Natural killer cell treated with Interleukin-12 subunit alpha and Interleukin-12 subunit beta and Interleukin-15 and Interleukin-18, amount 100 ng/mL, for 72 hours (primary cell): ENCODE data around the gene NBEAL2. TPM values are rescaled to one million over a fixed set of nuclear protein-coding genes. Genes with fewer than 3 reads are reported as not detected.
A peak's percentile ranks its signal among the peaks of the same experiment; 100 is the strongest.

Source experiments
- ATAC-seq, 2 donors: fragments of 150-1000 bp; cut with Tn5 transposase in 1 of 2; sonication (Bioruptor Pico), chemical (Tn5 transposase) in 1 of 2; 2 replicates each; pipeline ENCODE4 v1.10.0; 2021
- DNase-seq: peaks from one replicate; pipeline ENCODE4 v3.0.0; 2022; ENCODE audit warnings: low spot score
- H3K27ac Mint-ChIP-seq, 2 donors: 1 replicate in 1 of 2; 2 replicates in 1 of 2; pipeline ENCODE4 v1.8.0; 2022; ENCODE audit warnings: mixed read lengths in 2 of 2, mild to moderate bottlenecking in 1 of 2, moderate library complexity in 1 of 2
- H3K27me3 Mint-ChIP-seq, 2 donors: 1 replicate in 1 of 2; 2 replicates in 1 of 2; pipeline ENCODE4 v1.8.0; 2022; ENCODE audit warnings: mixed read lengths in 2 of 2
- H3K36me3 Mint-ChIP-seq: one replicate; pipeline ENCODE4 v1.8.0; 2022; ENCODE audit warnings: mixed read lengths
- H3K4me1 Mint-ChIP-seq, 2 donors: 1 replicate in 1 of 2; 2 replicates in 1 of 2; pipeline ENCODE4 v1.8.0; 2022; ENCODE audit warnings: low read depth in 2 of 2, mixed read lengths in 2 of 2, mild to moderate bottlenecking in 1 of 2
- H3K4me3 Mint-ChIP-seq: one replicate; pipeline ENCODE4 v1.8.0; 2022; ENCODE audit warnings: mixed read lengths
- H3K9me3 Mint-ChIP-seq: 2 replicates; pipeline ENCODE4 v1.8.0; 2022; ENCODE audit warnings: mixed read lengths
- total RNA-seq, 2 donors: library from RNA; stranded (reverse); gene quantifications; one replicate each; pipeline ENCODE4 v1.2.3, GENCODE V29; 2022

The NBEAL2 gene
- total RNA-seq, 2 donors from 2014 or later = 121 to 255 TPM

- Mint-ChIP-seq H3K4me1 (peaks cover 40 to 43% of the 10 kb centered on the region in 2 donors), H3K4me3 (peak overlapping the region; percentile 85), H3K9me3 (no peaks in the 10 kb centered on the region), H3K36me3 (peaks cover under 1% of the 10 kb centered on the region), H3K27ac (peak overlapping the region in 1 of 2 donors; percentile 89), H3K27me3 (no peaks in the 10 kb centered on the region)
- peak in 1 of 2 donors; percentile 13 for ATAC-seq
- no peak for DNase-seq
Observed at GRCh38 chr3:46979958-46980497, 562 bp downstream of the NBEAL2 start.

DNA sequence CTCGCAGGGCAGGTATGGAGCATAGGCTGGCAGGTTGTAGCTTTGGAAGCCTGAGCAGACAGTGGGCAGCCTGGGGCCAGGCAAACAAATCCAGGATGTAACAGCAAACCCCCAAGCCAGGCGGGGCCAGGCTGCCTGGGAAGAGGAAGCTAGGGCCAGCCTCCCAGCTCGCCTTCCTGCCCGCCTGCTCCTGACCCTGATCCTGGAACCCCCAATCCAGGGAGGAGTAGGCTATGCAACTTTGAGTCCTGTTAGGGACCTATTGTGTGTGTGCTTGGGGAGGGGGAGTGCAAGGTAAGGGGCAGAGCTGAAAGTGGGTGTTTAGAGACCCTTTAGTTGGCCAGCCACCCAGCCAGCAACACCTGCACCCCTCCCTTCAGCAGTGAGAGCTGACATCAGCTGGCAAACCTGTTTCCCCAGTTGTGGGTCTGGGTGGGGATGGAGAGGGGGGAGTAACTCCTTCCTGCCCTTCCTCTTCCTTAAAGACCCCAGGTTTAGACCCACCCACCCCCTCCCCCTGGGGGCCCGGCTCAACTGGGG, 2.5 kb downstream of the NBEAL2 start:
- H3K36me3 Mint-ChIP-seq = no peaks in the 10 kb centered on the region
- peaks cover 47 to 58% of the 10 kb centered on the region in 2 donors for H3K4me1 Mint-ChIP-seq
- no peaks in the 10 kb centered on the region for H3K27me3 Mint-ChIP-seq
- no peaks in the 10 kb centered on the region for H3K9me3 Mint-ChIP-seq
- H3K27ac Mint-ChIP-seq = peak overlapping the region; percentile 80 to 89
- peak overlapping the region; percentile 53 for H3K4me3 Mint-ChIP-seq
- no peak for ATAC-seq
- DNase-seq = no peak

DNA sequence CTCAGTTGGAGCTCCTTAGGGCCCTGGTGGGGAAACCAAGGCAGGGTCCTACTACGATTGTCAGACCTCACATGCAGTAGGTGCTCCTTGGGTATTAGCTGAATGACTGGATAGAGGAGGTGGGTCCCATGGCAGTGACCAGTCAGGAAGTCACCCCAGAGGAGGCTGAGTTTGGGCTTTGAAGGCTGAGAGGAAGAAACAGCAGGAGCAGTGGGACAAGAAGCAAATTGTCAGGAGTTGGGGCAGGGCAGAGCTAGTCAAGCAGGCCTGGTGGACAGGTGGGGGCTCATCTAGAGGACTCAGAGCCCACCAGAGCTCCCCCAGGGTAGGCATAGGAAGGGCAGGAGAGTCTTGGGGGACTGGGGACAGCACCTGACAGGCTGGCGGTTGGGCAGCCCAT, 3.1 kb downstream of the NBEAL2 start:
- ATAC-seq (no peak), DNase-seq (no peak)
- H3K4me3 Mint-ChIP-seq = peak overlapping the region; percentile 36
- H3K4me1 Mint-ChIP-seq = peaks cover 46 to 60% of the 10 kb centered on the region in 2 donors
- no peaks in the 10 kb centered on the region for H3K9me3 Mint-ChIP-seq
- H3K27ac Mint-ChIP-seq = peak overlapping the region; percentile 73 to 89
- H3K27me3 Mint-ChIP-seq = no peaks in the 10 kb centered on the region
- H3K36me3 Mint-ChIP-seq = no peaks in the 10 kb centered on the region

- H3K36me3 Mint-ChIP-seq = no peaks in the 10 kb centered on the region
Observed at GRCh38 chr3:46984591-46985459, 5.4 kb downstream of the NBEAL2 start.

GRCh38 chr3:46985588-46985987, 6.1 kb downstream of the NBEAL2 start:
- Mint-ChIP-seq H3K27me3 (no peaks in the 10 kb centered on the region), H3K27ac (peak overlapping the region; percentile 97), H3K4me3 (no peak overlapping the region), H3K4me1 (peaks cover 66 to 76% of the 10 kb centered on the region in 2 donors), H3K9me3 (no peaks in the 10 kb centered on the region), H3K36me3 (no peaks in the 10 kb centered on the region)
- ATAC-seq (no peak), DNase-seq (no peak)

More at GRCh38 chr3:46984591-46985459, 5.4 kb downstream of the NBEAL2 start:
- Mint-ChIP-seq H3K4me1 (peaks cover 58 to 70% of the 10 kb centered on the region in 2 donors), H3K27me3 (no peaks in the 10 kb centered on the region), H3K4me3 (peak overlapping the region; percentile 34), H3K9me3 (no peaks in the 10 kb centered on the region), H3K27ac (peak overlapping the region; percentile 97)
- DNase-seq = no peak
- ATAC-seq = no peak

GRCh38 chr3:46986055-46986730, 6.7 kb downstream of the NBEAL2 start:
- peak overlapping the region; percentile 83 for H3K4me3 Mint-ChIP-seq
- peaks cover 67 to 72% of the 10 kb centered on the region in 2 donors for H3K4me1 Mint-ChIP-seq
- no peaks in the 10 kb centered on the region for H3K36me3 Mint-ChIP-seq
- H3K9me3 Mint-ChIP-seq = no peaks in the 10 kb centered on the region
- H3K27ac Mint-ChIP-seq = peak overlapping the region; percentile 97
- H3K27me3 Mint-ChIP-seq = no peaks in the 10 kb centered on the region
- DNase-seq = no peak
- no peak for ATAC-seq

DNA sequence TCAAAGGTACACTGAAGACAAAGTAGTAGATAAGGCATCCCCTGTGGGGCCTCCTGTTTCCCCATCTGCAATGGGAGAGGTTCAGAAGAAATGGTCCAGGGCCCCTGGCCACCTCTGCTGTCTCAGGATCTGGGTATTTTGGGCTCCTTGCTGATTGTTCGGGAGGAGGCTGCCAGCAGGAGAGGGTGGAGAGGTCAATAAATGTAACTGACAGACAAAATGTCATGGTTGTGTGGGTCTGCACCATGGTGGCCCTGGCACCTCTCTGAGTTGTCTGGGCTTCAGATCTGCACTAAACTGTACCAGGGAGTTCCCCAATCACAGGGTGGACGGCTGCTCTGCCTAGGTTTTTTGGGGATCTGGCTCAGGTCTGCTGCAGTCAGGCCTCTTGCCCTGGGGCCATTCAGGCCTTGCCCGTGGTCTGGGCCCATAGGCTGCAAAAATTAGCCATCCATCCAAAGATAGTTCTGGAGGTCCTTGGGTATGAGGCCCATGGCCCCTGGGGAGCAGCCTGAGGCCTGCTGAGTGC, 7.4 kb downstream of the NBEAL2 start:
- H3K27me3 Mint-ChIP-seq = no peaks in the 10 kb centered on the region
- peaks cover 67% of the 10 kb centered on the region in 2 donors for H3K4me1 Mint-ChIP-seq
- ATAC-seq = no peak
- DNase-seq = no peak
- H3K4me3 Mint-ChIP-seq = peak overlapping the region; percentile 83
- H3K36me3 Mint-ChIP-seq = no peaks in the 10 kb centered on the region
- H3K9me3 Mint-ChIP-seq = no peaks in the 10 kb centered on the region
- peak overlapping the region; percentile 97 for H3K27ac Mint-ChIP-seq

GRCh38 chr3:46987319-46987742, 7.9 kb downstream of the NBEAL2 start:
- Mint-ChIP-seq H3K36me3 (no peaks in the 10 kb centered on the region), H3K27me3 (no peaks in the 10 kb centered on the region), H3K4me1 (peaks cover 65 to 66% of the 10 kb centered on the region in 2 donors), H3K27ac (peak overlapping the region; percentile 97), H3K4me3 (peak overlapping the region; percentile 83), H3K9me3 (no peaks in the 10 kb centered on the region)
- ATAC-seq = peak in 1 of 2 donors; percentile 14
- no peak for DNase-seq

GRCh38 chr3:46987743-46988401, 8.4 kb downstream of the NBEAL2 start:
- no peaks in the 10 kb centered on the region for H3K27me3 Mint-ChIP-seq
- peak overlapping the region; percentile 97 for H3K27ac Mint-ChIP-seq
- H3K4me3 Mint-ChIP-seq = peak overlapping the region; percentile 83
- DNase-seq (peak; percentile 95), ATAC-seq (peak; percentile 96 to 98)
- no peaks in the 10 kb centered on the region for H3K9me3 Mint-ChIP-seq
- H3K36me3 Mint-ChIP-seq = no peaks in the 10 kb centered on the region
- H3K4me1 Mint-ChIP-seq = peaks cover 61% of the 10 kb centered on the region in 2 donors

- Mint-ChIP-seq H3K27me3 (no peaks in the 10 kb centered on the region), H3K4me1 (peaks cover 58 to 59% of the 10 kb centered on the region in 2 donors), H3K27ac (peak overlapping the region; percentile 97), H3K36me3 (no peaks in the 10 kb centered on the region), H3K4me3 (peak overlapping the region; percentile 83), H3K9me3 (no peaks in the 10 kb centered on the region)
- ATAC-seq (no peak), DNase-seq (no peak)
Observed at GRCh38 chr3:46988616-46989015, 9.2 kb downstream of the NBEAL2 start.

DNA sequence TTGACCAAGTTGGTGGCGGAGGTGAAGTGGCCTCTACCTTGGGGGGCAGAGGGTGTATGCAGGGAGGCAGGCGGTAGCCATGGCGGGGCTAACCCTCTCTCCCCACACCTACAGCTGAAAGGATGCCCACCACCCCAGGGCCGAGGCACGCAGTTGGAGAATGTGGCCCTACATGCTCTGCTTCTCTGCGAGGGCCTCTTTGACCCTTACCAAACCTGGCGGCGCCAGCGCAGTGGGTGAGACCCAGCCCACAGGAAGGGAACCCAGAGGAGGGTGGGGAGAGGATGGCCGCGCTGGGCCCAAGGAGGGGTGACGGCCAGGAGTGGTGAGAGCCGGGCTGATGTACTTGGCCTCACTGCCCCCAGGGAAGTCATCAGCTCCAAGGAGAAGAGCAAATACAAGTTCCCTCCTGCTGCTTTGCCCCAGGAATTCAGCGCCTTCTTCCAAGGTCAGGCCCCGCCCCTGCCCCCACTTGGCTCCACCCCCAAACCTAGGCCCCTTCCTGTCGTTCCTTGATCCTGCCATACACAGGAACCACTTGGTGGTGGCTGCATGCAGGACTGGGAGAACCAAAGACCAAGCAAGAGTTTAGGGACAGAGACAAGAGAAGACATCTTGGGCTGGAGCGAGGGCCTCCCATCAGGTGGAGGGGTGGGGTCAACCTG, 9.8 kb downstream of the NBEAL2 start:
- ATAC-seq = no peak
- no peaks in the 10 kb centered on the region for H3K9me3 Mint-ChIP-seq
- no peak for DNase-seq
- H3K4me1 Mint-ChIP-seq = peaks cover 54 to 57% of the 10 kb centered on the region in 2 donors
- no peaks in the 10 kb centered on the region for H3K27me3 Mint-ChIP-seq
- peak overlapping the region; percentile 97 for H3K27ac Mint-ChIP-seq
- H3K4me3 Mint-ChIP-seq = peak overlapping the region; percentile 83
- no peaks in the 10 kb centered on the region for H3K36me3 Mint-ChIP-seq

- Mint-ChIP-seq H3K27me3 (no peaks in the 10 kb centered on the region), H3K9me3 (no peaks in the 10 kb centered on the region), H3K4me3 (peak overlapping the region; percentile 83), H3K27ac (peak overlapping the region; percentile 97), H3K36me3 (no peaks in the 10 kb centered on the region), H3K4me1 (peaks cover 45% of the 10 kb centered on the region in 2 donors)
- DNase-seq = no peak
- ATAC-seq = no peak
Observed at GRCh38 chr3:46990573-46991374, 11.3 kb downstream of the NBEAL2 start.
